ENCODE data around the gene S100A13.
A peak's percentile ranks its signal among the peaks of the same experiment; 100 is the strongest.

Gene S100A13

GRCh38 chr1:153627715-153628626 lies 666 bp upstream of the S100A13 start, which contains the start of gene S100A1:
TSS of gene S100A1 (plus strand) at chr1:153628434. CDS start at chr1:153630522, 2,088 bp downstream.
- peaks cover 3 to 7% of the 10 kb centered on the region in 2 donors for H3K36me3 Mint-ChIP-seq
- H3K27ac Mint-ChIP-seq: peak within 1 kb of the TSS; percentile 89
- peak within 1 kb of the TSS; percentile 66 for H3K4me3 Mint-ChIP-seq
- peaks cover 26 to 51% of the 10 kb centered on the region in 2 donors for H3K4me1 Mint-ChIP-seq
- ATAC-seq (replicated peaks) (peak in 1 of 2 donors; percentile 10), DNase-seq (no peak)
- H3K9me3 Mint-ChIP-seq: peaks cover 0 to under 1% of the 10 kb centered on the region in 2 donors
- peaks cover 0 to 4% of the 10 kb centered on the region in 2 donors for H3K27me3 Mint-ChIP-seq

- Mint-ChIP-seq H3K27me3 (peaks cover 0 to 4% of the 10 kb centered on the region in 2 donors), H3K4me1 (peaks cover 20 to 43% of the 10 kb centered on the region in 2 donors), H3K27ac (peak overlapping the region; percentile 70), H3K4me3 (peak overlapping the region in 1 of 2 donors; percentile 66), H3K36me3 (no peaks in the 10 kb centered on the region), H3K9me3 (no peaks in the 10 kb centered on the region)
- DNase-seq (no peak), ATAC-seq (replicated peaks) (no peak)
Observed at GRCh38 chr1:153626477-153626903, 815 bp downstream of the S100A13 start.

GRCh38 chr1:153624965-153625611 lies 2.2 kb downstream of the S100A13 start:
- H3K4me1 Mint-ChIP-seq: peaks cover 20 to 41% of the 10 kb centered on the region in 2 donors
- no peak overlapping the region for H3K27ac Mint-ChIP-seq
- no peak for DNase-seq
- H3K27me3 Mint-ChIP-seq: peaks cover 0 to 4% of the 10 kb centered on the region in 2 donors
- no peak overlapping the region for H3K4me3 Mint-ChIP-seq
- ATAC-seq (replicated peaks): no peak
- no peaks in the 10 kb centered on the region for H3K9me3 Mint-ChIP-seq
- no peaks in the 10 kb centered on the region for H3K36me3 Mint-ChIP-seq

GRCh38 chr1:153623101-153623500 lies 4.2 kb downstream of the S100A13 start:
- peaks cover 15 to 25% of the 10 kb centered on the region in 2 donors for H3K4me1 Mint-ChIP-seq
- DNase-seq (no peak), ATAC-seq (replicated peaks) (no peak)
- H3K9me3 Mint-ChIP-seq: no peaks in the 10 kb centered on the region
- H3K36me3 Mint-ChIP-seq: peaks cover 0 to 3% of the 10 kb centered on the region in 2 donors
- no peak overlapping the region for H3K4me3 Mint-ChIP-seq
- peaks cover 0 to 4% of the 10 kb centered on the region in 2 donors for H3K27me3 Mint-ChIP-seq
- H3K27ac Mint-ChIP-seq: no peak overlapping the region

- no peak for ATAC-seq (replicated peaks)
- Mint-ChIP-seq H3K27ac (no peak overlapping the region), H3K27me3 (peaks cover 0 to 5% of the 10 kb centered on the region in 2 donors), H3K4me1 (peaks cover 19 to 38% of the 10 kb centered on the region in 2 donors), H3K4me3 (no peak overlapping the region), H3K9me3 (no peaks in the 10 kb centered on the region), H3K36me3 (peaks cover 0 to 3% of the 10 kb centered on the region in 2 donors)
- DNase-seq: no peak
Observed at GRCh38 chr1:153619171-153619570, 8.1 kb downstream of the S100A13 start.

DNA sequence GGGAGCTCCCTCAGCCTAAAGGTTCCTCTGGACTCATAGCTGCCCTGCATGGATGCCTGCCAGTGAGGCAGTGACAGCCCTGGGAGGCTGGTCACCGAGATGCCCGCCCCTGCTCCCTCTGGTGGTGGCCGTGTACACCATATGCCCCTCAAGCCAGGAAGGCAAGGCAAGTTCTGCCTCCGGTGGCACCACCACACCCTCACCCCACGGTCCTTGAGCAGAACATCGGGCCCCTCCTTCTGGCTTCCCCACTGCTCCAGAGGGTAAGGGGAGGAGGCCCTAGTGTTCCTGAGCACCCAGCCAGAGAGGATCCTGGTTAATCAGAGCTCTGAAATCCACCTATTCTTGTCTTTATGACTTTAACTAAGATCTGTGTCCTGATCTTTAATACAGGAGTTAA lies 9.6 kb downstream of the S100A13 start:
- Mint-ChIP-seq H3K27me3 (peaks cover 0 to 5% of the 10 kb centered on the region in 2 donors), H3K4me3 (no peak overlapping the region), H3K36me3 (peaks cover 0 to 3% of the 10 kb centered on the region in 2 donors), H3K4me1 (peaks cover 19 to 32% of the 10 kb centered on the region in 2 donors), H3K27ac (peak overlapping the region; percentile 74), H3K9me3 (no peaks in the 10 kb centered on the region)
- ATAC-seq (replicated peaks) (peak; percentile 91 to 94), DNase-seq (peak; percentile 50)

DNA sequence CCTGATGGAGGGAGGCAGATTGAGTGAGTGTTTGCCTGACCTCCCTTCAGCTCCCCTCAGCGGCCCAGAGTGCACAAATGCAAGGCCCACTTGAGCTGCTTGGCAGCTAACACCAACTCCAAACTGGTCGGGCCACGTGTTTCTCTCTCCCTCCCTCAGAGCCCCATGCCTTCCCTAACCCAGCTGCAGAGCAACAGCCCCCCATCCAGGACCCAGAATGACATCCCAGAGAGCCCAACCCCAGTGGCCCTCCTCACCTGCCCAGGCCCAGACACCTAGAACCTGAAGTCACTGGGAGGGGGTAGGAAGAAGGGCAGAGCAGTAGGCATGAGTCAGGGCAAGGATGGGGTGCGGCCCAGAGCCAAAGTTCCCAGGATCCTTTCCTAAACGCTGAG lies 10.4 kb downstream of the S100A13 start:
- Mint-ChIP-seq H3K27ac (peak overlapping the region; percentile 74), H3K4me1 (peaks cover 19 to 31% of the 10 kb centered on the region in 2 donors), H3K4me3 (no peak overlapping the region), H3K9me3 (no peaks in the 10 kb centered on the region), H3K27me3 (peaks cover 0 to 5% of the 10 kb centered on the region in 2 donors), H3K36me3 (peaks cover 0 to 3% of the 10 kb centered on the region in 2 donors)
- no peak for DNase-seq
- no peak for ATAC-seq (replicated peaks)

DNA sequence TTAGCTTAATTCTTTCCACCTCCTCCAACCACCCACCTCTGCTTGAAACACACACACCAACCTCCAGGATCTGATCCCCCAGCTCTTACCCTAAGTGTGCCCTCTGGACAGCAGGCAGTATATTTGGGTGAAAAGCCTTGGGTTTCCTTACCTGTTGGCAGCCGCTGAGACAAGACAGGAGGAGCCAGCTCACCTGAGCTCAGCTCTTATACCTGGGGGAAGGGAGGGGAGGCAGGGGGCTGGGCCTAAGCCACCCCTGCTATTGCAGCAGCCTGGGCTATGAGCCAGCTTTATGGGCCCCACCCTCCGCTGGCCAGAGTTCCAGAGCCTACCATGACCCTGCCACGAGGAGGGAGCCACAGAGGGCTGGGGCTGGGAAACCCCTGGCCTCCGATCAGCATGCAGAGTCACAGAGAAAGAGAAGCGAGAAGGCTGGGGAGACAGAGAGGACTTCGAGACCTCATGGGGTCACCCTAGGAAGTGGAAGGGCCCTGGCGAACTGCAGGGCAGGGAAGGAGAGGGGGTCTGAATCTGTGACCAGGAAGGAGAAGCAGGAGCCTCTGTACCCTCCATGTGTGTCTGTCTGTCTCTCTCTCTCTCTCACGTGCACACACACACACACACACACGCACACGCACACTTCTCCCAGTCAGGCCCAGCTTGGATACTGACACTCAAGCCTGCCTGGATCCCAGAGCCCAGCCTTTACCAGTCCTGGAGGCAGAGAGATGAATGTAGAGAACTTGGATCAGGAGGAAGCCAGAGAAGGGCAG lies 11.0 kb downstream of the S100A13 start, which contains the start of gene S100A14:
TSS of gene S100A14 (minus strand) at position 182 of the 773 bp plus-strand sequence. CDS start 467 bp downstream, outside the sequence.
- Mint-ChIP-seq H3K4me1 (peaks cover 19 to 31% of the 10 kb centered on the region in 2 donors), H3K27me3 (peaks cover 0 to 5% of the 10 kb centered on the region in 2 donors), H3K36me3 (peaks cover 0 to 3% of the 10 kb centered on the region in 2 donors), H3K27ac (peak within 1 kb of the TSS; percentile 74), H3K9me3 (no peaks in the 10 kb centered on the region), H3K4me3 (no peak within 1 kb of the TSS)
- ATAC-seq (replicated peaks) (peak; percentile 37 to 53), DNase-seq (no peak)

DNA sequence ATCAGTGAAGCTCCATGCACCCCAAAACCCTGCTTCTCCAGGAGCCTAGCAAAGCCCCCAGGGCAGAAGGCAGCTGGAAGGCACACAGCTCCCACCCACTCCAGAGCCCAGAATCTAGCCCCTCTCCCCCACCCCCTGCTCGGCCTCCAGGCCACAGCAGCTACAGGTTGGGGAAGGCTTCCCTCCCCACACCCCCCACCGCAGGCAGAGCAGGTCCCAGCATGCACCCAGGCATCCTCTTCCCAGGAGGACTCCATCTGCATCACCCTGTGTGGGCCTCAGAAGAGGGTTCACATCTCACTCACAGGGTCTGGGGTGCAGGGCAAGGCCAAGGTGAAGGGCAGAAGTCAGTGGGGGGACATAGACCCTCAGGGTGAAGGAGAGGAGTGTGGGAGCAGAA lies 11.9 kb downstream of the S100A13 start:
- Mint-ChIP-seq H3K4me1 (peaks cover 21 to 31% of the 10 kb centered on the region in 2 donors), H3K27ac (no peak overlapping the region), H3K4me3 (no peak overlapping the region), H3K27me3 (peaks cover 0 to 5% of the 10 kb centered on the region in 2 donors), H3K36me3 (peaks cover 0 to 3% of the 10 kb centered on the region in 2 donors), H3K9me3 (no peaks in the 10 kb centered on the region)
- DNase-seq (no peak), ATAC-seq (replicated peaks) (no peak)

- Mint-ChIP-seq H3K4me3 (no peak overlapping the region), H3K4me1 (peaks cover 21 to 31% of the 10 kb centered on the region in 2 donors), H3K27me3 (peaks cover 0 to 5% of the 10 kb centered on the region in 2 donors), H3K9me3 (no peaks in the 10 kb centered on the region), H3K36me3 (peaks cover 0 to 3% of the 10 kb centered on the region in 2 donors), H3K27ac (no peak overlapping the region)
- DNase-seq (no peak), ATAC-seq (replicated peaks) (no peak)
Observed at GRCh38 chr1:153614906-153615305, 12.4 kb downstream of the S100A13 start.

- no peaks in the 10 kb centered on the region for H3K9me3 Mint-ChIP-seq
- no peak for ATAC-seq (replicated peaks)
- no peak for DNase-seq
Observed at GRCh38 chr1:153614189-153614900, 13.0 kb downstream of the S100A13 start.

DNA sequence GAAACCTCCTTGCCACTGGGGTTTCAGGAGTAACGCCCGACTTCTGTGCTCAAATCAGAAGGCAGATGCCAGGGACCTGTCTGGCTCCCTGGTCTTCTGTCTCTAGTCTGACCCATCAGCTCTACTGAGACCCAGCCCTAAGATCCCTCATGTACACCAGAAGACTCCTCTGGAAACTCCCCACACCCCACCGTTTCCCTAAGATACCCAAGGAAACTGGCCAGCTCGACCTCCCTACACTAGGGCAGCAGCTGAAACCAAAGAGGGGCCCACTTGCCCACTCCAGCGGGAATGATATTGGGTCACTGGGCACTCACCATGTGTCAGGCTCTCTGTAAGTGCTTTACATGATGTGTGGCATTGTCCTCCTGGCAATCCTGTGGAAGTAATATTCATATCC lies 13.9 kb downstream of the S100A13 start:
- Mint-ChIP-seq H3K9me3 (no peaks in the 10 kb centered on the region), H3K27me3 (peaks cover 0 to 5% of the 10 kb centered on the region in 2 donors), H3K4me1 (peaks cover 24 to 31% of the 10 kb centered on the region in 2 donors), H3K36me3 (no peaks in the 10 kb centered on the region), H3K4me3 (no peak overlapping the region), H3K27ac (no peak overlapping the region)
- ATAC-seq (replicated peaks) (no peak), DNase-seq (no peak)

More at GRCh38 chr1:153614189-153614900, 13.0 kb downstream of the S100A13 start:
- Mint-ChIP-seq H3K4me1 (peaks cover 21 to 31% of the 10 kb centered on the region in 2 donors), H3K36me3 (peaks cover 0 to 3% of the 10 kb centered on the region in 2 donors), H3K27me3 (peaks cover 0 to 5% of the 10 kb centered on the region in 2 donors), H3K4me3 (no peak overlapping the region), H3K27ac (no peak overlapping the region)

DNA sequence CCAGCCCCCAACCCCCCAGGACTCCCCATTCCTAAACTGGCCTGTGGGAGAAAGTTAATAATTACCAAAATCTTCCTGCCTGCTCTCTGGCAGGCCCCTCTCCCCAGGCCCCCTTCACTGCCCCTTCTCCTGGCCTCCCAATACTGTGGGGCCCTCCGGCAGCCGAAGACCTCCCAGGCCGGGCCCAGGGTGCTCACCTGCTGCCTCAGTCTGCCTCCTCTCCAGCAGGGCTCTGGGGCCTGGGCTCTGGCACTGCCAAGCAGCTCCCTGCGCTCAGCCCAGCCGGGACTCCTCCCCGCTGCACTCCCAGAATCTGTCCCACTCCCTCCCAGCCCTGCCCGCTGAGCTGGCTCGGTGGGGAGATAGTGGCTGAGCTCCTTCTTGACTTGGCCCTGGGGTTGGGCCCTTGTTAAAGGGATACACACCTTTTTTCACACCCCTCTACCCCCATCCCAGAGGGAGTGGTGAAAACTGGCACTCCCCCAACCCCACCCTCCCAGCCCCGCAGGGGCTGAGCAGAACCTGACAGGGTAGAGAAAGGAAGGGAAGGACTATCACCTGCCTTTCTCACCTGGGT lies 14.5 kb downstream of the S100A13 start, which contains the start of gene S100A16:
TSS of gene S100A16 (minus strand) at position 383 of the 577 bp plus-strand sequence. CDS start 4,986 bp downstream, outside the sequence.
- DNase-seq: no peak
- H3K36me3 Mint-ChIP-seq: no peaks in the 10 kb centered on the region

More for the DNA sequence above, 14.5 kb downstream of the S100A13 start, which contains the start of gene S100A16:
- ATAC-seq (replicated peaks): no peak
- Mint-ChIP-seq H3K4me3 (no peak within 1 kb of the TSS), H3K9me3 (no peaks in the 10 kb centered on the region), H3K4me1 (peaks cover 24 to 28% of the 10 kb centered on the region in 2 donors), H3K27ac (peak within 1 kb of the TSS; percentile 49), H3K27me3 (peaks cover 0 to 5% of the 10 kb centered on the region in 2 donors)
